ENCODE results near the gene FNDC5. TPM values are rescaled to one million over a fixed set of nuclear protein-coding genes. Genes with fewer than 3 reads are reported as not detected.
A peak's percentile ranks its signal among the peaks of the same experiment; 100 is the strongest.

The FNDC5 gene
- total and polyA plus RNA-seq, 2 of the 13 experiments (the other 11 are each of a cell fraction or from before 2014, with no cell fraction given), result 1.4 to 3.1 TPM

GRCh38 chr1:32817815-32818786, 52.6 kb downstream of the FNDC5 start (continued):
- TF ChIP-seq TFDP2 (CRISPR knock-in tag; IDR thresholded peaks at IDR 0.05) (peak; percentile 92), POGK (CRISPR knock-in tag; conservative IDR thresholded peaks at IDR 0.05) (no peak), SRSF4 (IDR thresholded peaks at IDR 0.05; ENCODE audit: low read depth, low read length, poor library complexity, severe bottlenecking) (no peak), HNF4A (CRISPR knock-in tag; IDR thresholded peaks at IDR 0.05) (no peak), ZNF33A (CRISPR knock-in tag; IDR thresholded peaks at IDR 0.05; ENCODE audit: borderline replicate concordance) (no peak), IKZF1 (IDR thresholded peaks at IDR 0.05) (no peak), CCAR2 (optimal IDR thresholded peaks at IDR 0.05; ENCODE audit: low read depth, low read length) (no peak), NCOA1 (CRISPR knock-in tag; IDR thresholded peaks at IDR 0.05) (0 out of 2 replicates have a peak, but pooled peaks have one; percentile 48), HINFP (CRISPR knock-in tag; IDR thresholded peaks at IDR 0.05; ENCODE audit: low read depth) (no peak), ZNF713 (CRISPR knock-in tag; IDR thresholded peaks at IDR 0.05) (no peak), ZSCAN9 (CRISPR knock-in tag; IDR thresholded peaks at IDR 0.05; ENCODE audit: borderline replicate concordance) (no peak), ZNF24 (IDR thresholded peaks at IDR 0.05) (no peak), ZNF207 (IDR thresholded peaks at IDR 0.05; ENCODE audit: borderline replicate concordance) (no peak), PCBP1 (IDR thresholded peaks at IDR 0.05; ENCODE audit: borderline replicate concordance, low read depth, low read length) (no peak), ZMYM3 (CRISPR knock-in tag; IDR thresholded peaks at IDR 0.05) (no peak), STAT6 (CRISPR knock-in tag; IDR thresholded peaks at IDR 0.05; ENCODE audit: borderline replicate concordance) (no peak), IRX3 (CRISPR knock-in tag; IDR thresholded peaks at IDR 0.05; ENCODE audit: borderline replicate concordance, low read depth) (peak; percentile 77; the same call in 1 of the 2 replicates), ZSCAN29 (CRISPR knock-in tag; conservative IDR thresholded peaks at IDR 0.05) (peak; percentile 44; the same call in 1 of the 2 replicates), CBX1 (IDR thresholded peaks at IDR 0.05; ENCODE audit: low read depth) (no peak)
- TF ChIP-seq, protein P1, sequence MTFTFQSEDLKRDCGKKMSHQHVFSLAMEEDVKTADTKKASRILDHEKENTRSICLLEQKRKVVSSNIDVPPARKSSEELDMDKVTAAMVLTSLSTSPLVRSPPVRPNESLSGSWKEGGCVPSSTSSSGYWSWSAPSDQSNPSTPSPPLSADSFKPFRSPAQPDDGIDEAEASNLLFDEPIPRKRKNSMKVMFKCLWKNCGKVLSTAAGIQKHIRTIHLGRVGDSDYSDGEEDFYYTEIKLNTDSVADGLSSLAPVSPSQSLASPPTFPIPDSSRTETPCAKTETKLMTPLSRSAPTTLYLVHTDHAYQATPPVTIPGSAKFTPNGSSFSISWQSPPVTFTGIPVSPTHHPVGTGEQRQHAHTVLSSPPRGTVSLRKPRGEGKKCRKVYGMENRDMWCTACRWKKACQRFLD (CRISPR knock-in tag; IDR thresholded peaks at IDR 0.05; ENCODE audit: borderline replicate concordance), result no peak; the same call in 1 of the 2 replicates
